GM12878 (cell line): ENCODE results near the gene TNFRSF6B. TPM values are rescaled to one million over a fixed set of nuclear protein-coding genes. Genes with fewer than 3 reads are reported as not detected.
A peak's percentile ranks its signal among the peaks of the same experiment; 100 is the strongest.

Source experiments
- E2F8 ChIP-seq: fragments of 450-650 bp; IDR thresholded peaks from 2 replicates; pipeline ENCODE4 v1.6.1; 2018; ENCODE audit warnings: mild to moderate bottlenecking, low read depth, moderate library complexity; ENCODE audit not compliant: partially characterized antibody
- E4F1 ChIP-seq: fragments of 450-650 bp; IDR thresholded peaks from 2 replicates; pipeline ENCODE4 v1.6.1; 2018; ENCODE audit warnings: borderline replicate concordance, mild to moderate bottlenecking; ENCODE audit not compliant: partially characterized antibody
- EP300 ChIP-seq, 2 experiments: fragments of 150-350 bp in 1 of 2; IDR thresholded peaks; 2 replicates each; pipeline ENCODE4 v1.6.1; 2011 to 2012; ENCODE audit warnings: low read depth in 2 of 2, low read length in 2 of 2, borderline replicate concordance in 1 of 2, improper control_type of control experiment in 1 of 2, inconsistent platforms in 1 of 2; ENCODE audit not compliant: control insufficient read depth in 1 of 2
- ESRRA ChIP-seq: IDR thresholded peaks from 2 replicates; pipeline ENCODE4 v1.6.1; 2012; ENCODE audit warnings: mild to moderate bottlenecking, low read length, improper control_type of control experiment
- TAF1 ChIP-seq: IDR thresholded peaks from 2 replicates; pipeline ENCODE4 v1.6.1; 2011; ENCODE audit warnings: mild to moderate bottlenecking, low read depth, low read length, borderline replicate concordance
- YY1 ChIP-seq: IDR thresholded peaks from 2 replicates; pipeline ENCODE4 v1.6.1; 2011; ENCODE audit warnings: low read depth, mild to moderate bottlenecking, low read length
- ZBTB33 ChIP-seq: fragments of 450-650 bp; IDR thresholded peaks from 2 replicates; pipeline ENCODE4 v1.6.1; 2017; ENCODE audit warnings: mild to moderate bottlenecking
- polyA plus RNA-seq, 11 experiments: library from polyadenylated mRNA; depleted of rRNA in 4 of 11; unstranded in 6 of 11; stranded (reverse) in 5 of 11; fragments of >200 nt; fragmentation: Nextera tagmentation in 4 of 11; fragmentation: Illumina TruSeq in 1 of 11; extraction: Ambion mirVana in 4 of 11; extraction: Trizol in 1 of 11; gene quantifications; 1 replicate in 1 of 11; 2 replicates in 10 of 11; pipeline versions ENCODE4 v1.2.1 to v1.2.3, GENCODE V29; 2011 to 2016; ENCODE audit warnings: inconsistent platforms in 2 of 11, missing spikeins in 2 of 11, low read depth in 1 of 11
- total RNA-seq, 4 experiments: library from RNA; depleted of rRNA in 3 of 4; stranded (reverse); fragments of >200 nt in 3 of 4; fragmentation: Illumina TruSeq in 1 of 4; extraction: Trizol in 1 of 4; gene quantifications; 2 replicates each; pipeline versions ENCODE4 v1.2.1 to v1.2.3, GENCODE V29; 2013 to 2021
- TF ChIP-seq, protein P1 (sequence below): IDR thresholded peaks from 2 replicates; pipeline ENCODE4 v1.6.1; 2011; ENCODE audit warnings: low read depth, low read length, improper control_type of control experiment, borderline replicate concordance
- TF ChIP-seq, protein P2 (sequence below): fragments of 450-650 bp; IDR thresholded peaks from 2 replicates; pipeline ENCODE4 v1.6.1; 2016; ENCODE audit warnings: mild to moderate bottlenecking
- TF ChIP-seq, protein P3 (sequence below): fragments of 150-350 bp; IDR thresholded peaks from 2 replicates; pipeline ENCODE4 v1.6.1; 2016; ENCODE audit warnings: low read depth, low read length
- TF ChIP-seq, protein P4 (sequence below): fragments of 450-650 bp; IDR thresholded peaks from 2 replicates; pipeline ENCODE4 v1.6.1; 2017; ENCODE audit warnings: mild to moderate bottlenecking, low read depth, inconsistent platforms; ENCODE audit not compliant: poor library complexity, severe bottlenecking

TNFRSF6B gene
- total and polyA plus RNA-seq, 10 of the 15 experiments (the other 5 are each of a cell fraction or from before 2014, with no cell fraction given) = 0.67 to 2.2 (median 1.8) TPM; not detected in 7

- TF ChIP-seq EP300 (IDR thresholded peaks at IDR 0.05; ENCODE audit: borderline replicate concordance in 1 of 2, control insufficient read depth in 1 of 2, low read depth in 2 of 2, low read length in 2 of 2) (no peak), ZBTB33 (no peak), ESRRA (peak; percentile 55; the same call in 1 of the 2 replicates), E4F1 (no peak), TAF1 (peak; percentile 68; the same call in 1 of the 2 replicates), YY1 (no peak; the same call in none of the 2 replicates), E2F8 (no peak)
- TF ChIP-seq, protein P1, sequence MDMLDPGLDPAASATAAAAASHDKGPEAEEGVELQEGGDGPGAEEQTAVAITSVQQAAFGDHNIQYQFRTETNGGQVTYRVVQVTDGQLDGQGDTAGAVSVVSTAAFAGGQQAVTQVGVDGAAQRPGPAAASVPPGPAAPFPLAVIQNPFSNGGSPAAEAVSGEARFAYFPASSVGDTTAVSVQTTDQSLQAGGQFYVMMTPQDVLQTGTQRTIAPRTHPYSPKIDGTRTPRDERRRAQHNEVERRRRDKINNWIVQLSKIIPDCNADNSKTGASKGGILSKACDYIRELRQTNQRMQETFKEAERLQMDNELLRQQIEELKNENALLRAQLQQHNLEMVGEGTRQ = no peak
- TF ChIP-seq, protein P2, sequence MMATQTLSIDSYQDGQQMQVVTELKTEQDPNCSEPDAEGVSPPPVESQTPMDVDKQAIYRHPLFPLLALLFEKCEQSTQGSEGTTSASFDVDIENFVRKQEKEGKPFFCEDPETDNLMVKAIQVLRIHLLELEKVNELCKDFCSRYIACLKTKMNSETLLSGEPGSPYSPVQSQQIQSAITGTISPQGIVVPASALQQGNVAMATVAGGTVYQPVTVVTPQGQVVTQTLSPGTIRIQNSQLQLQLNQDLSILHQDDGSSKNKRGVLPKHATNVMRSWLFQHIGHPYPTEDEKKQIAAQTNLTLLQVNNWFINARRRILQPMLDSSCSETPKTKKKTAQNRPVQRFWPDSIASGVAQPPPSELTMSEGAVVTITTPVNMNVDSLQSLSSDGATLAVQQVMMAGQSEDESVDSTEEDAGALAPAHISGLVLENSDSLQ = no peak
- TF ChIP-seq, protein P3, sequence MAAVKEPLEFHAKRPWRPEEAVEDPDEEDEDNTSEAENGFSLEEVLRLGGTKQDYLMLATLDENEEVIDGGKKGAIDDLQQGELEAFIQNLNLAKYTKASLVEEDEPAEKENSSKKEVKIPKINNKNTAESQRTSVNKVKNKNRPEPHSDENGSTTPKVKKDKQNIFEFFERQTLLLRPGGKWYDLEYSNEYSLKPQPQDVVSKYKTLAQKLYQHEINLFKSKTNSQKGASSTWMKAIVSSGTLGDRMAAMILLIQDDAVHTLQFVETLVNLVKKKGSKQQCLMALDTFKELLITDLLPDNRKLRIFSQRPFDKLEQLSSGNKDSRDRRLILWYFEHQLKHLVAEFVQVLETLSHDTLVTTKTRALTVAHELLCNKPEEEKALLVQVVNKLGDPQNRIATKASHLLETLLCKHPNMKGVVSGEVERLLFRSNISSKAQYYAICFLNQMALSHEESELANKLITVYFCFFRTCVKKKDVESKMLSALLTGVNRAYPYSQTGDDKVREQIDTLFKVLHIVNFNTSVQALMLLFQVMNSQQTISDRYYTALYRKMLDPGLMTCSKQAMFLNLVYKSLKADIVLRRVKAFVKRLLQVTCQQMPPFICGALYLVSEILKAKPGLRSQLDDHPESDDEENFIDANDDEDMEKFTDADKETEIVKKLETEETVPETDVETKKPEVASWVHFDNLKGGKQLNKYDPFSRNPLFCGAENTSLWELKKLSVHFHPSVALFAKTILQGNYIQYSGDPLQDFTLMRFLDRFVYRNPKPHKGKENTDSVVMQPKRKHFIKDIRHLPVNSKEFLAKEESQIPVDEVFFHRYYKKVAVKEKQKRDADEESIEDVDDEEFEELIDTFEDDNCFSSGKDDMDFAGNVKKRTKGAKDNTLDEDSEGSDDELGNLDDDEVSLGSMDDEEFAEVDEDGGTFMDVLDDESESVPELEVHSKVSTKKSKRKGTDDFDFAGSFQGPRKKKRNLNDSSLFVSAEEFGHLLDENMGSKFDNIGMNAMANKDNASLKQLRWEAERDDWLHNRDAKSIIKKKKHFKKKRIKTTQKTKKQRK = no peak
- TF ChIP-seq, protein P4, sequence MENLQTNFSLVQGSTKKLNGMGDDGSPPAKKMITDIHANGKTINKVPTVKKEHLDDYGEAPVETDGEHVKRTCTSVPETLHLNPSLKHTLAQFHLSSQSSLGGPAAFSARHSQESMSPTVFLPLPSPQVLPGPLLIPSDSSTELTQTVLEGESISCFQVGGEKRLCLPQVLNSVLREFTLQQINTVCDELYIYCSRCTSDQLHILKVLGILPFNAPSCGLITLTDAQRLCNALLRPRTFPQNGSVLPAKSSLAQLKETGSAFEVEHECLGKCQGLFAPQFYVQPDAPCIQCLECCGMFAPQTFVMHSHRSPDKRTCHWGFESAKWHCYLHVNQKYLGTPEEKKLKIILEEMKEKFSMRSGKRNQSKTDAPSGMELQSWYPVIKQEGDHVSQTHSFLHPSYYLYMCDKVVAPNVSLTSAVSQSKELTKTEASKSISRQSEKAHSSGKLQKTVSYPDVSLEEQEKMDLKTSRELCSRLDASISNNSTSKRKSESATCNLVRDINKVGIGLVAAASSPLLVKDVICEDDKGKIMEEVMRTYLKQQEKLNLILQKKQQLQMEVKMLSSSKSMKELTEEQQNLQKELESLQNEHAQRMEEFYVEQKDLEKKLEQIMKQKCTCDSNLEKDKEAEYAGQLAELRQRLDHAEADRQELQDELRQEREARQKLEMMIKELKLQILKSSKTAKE = no peak
Observed at GRCh38 chr20:63707558-63708300, 11.3 kb downstream of the TNFRSF6B start, which contains the start of the genes ARFRP1 and ZGPAT (continued).
